ENCODE measurements around the gene SH3BGR.

SH3BGR gene

GRCh38 chr21:39546522-39546921 lies 94.8 kb downstream of the SH3BGR start:
- no peak for DNase-seq (ENCODE audit: low read depth)

DNA sequence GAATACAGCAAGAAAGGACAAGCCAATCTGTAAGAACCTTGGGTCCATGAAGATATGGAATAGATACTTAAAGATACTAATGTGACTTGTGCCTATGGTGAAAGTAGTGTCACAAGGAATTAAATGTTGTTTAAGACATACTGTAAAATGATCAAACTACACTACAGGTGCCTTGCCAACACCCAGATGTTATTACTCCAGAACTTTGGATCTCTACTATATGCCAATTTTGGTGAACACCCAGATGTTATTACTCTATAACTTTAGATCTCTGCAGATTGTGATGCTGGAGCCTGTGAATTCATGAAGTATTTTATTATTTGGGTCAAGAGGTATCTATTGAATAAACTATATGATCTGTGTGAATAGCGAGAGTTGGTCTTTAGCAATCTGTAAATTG lies 101.1 kb downstream of the SH3BGR start:
- DNase-seq (ENCODE audit: low read depth), result no peak

DNA sequence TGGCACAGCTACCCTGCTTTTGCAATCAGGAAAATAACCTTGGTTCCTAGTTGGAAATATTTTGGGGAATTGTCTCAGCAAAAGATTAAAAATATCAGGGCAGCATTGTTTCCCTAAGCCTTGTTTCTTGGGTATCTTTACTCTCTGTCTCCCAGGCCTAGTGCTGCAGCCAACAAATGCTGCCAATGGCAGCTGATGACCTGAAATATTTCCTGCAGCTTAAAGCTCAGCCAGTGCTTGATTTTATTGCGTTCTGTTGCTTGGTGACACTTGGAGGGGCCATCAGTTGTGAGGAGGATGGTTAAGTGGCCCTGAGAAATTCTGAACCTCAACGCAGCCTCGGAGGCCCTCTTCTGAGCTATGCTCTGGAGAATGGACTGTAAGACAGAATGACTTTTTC lies 101.6 kb downstream of the SH3BGR start:
- no peak for DNase-seq (ENCODE audit: low read depth)

GRCh38 chr21:39555911-39556590 lies 104.3 kb downstream of the SH3BGR start:
- no peak for DNase-seq (ENCODE audit: low read depth)

GRCh38 chr21:39559511-39559910 lies 107.7 kb downstream of the SH3BGR start:
- DNase-seq (ENCODE audit: low read depth), result no peak

DNA sequence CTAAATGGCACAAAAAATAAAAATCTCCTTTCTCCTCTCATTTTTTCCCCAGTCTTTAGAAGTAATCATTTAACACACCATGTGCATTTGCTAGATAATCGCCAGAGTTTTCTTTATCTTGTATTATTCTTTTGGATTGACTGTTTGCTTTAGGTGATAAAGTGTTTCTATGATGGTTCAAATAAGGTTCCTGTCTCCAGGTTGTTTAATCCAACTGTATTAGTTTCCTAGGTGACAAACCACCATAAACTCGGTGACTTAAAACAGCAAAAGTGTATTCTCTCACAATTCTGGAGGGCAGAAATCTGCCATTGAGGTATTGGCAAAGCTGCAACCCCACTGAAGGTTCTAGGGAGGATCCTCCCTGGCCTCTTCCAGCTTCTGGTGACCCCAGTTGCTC lies 109.4 kb downstream of the SH3BGR start:
- DNase-seq (ENCODE audit: low read depth), result no peak

DNA sequence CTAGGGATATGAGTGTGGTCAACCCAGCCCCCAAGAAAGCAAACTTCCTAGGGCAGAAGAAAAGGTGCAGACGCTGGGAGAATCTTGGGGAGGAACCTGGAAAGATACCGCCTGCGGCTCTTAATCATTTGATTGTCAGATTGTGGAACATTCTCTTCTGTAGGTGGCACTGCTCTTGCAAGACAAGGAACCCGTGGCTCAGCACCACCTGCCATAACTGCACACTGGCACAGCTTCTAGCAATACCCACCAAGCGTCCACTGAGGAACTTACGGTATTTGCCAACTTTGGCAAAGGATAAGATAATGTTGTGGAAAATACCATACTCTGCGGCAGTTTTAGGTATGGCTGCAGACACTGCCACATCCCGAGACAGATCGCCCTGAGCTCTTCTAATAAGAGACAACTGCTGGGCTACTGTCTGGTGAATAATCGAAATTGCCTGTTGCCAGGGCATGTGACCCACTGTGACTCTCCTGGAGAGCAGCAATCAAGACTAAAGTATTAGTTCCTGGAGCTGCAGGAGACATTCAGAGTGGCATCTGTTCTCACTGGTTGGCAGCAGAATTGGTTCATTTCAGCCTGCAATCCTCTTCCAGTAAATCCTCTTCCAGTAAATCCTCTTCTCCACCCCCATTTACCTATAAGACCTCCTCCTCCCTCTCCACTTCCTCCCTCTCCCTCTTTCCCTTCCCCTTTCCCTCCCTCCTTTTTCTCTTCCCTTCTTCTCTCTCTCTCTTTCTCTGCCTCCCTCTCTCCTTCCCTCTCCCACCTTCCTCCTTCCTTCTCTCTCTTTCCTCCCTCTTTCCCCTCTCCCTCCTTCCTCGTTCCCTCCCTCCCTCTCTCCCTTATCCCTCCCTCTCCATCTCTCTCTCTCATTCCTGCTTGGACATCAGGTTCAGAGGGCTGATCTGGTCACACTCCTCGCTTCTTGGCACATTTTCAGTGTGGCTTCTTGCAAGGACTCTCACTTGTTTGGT lies 111.3 kb downstream of the SH3BGR start:
- DNase-seq (ENCODE audit: low read depth), result no peak

DNA sequence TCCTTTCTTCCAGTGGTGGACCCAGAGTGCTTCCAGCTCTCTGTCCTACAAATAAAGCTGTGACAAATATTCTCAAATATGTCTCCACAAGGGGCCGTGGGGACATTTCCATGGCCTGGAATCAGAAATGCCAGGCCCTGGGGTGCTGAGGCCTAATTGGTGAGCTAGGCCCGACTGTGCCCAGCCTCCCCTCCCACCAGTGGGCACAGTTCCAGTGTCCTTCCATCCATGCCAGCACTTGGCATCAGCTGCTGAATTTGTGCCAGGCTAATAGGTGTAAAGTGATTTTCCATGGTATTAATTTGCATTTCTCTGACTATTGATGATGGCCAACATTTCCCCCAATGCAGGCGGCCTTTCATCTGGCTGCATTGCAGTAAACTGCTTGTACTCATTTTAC lies 112.4 kb downstream of the SH3BGR start:
- no peak for DNase-seq (ENCODE audit: low read depth)

All from iris pigment epithelial cell (primary cell).